Measurements from ENCODE around the gene FREM1. TPM values are rescaled to one million over a fixed set of nuclear protein-coding genes. Genes with fewer than 3 reads are reported as not detected.

FREM1 gene
- total and polyA plus RNA-seq, 2 donors, result 4.3 to 53.2 TPM

GRCh38 chr9:14704281-14704680 lies 205.9 kb downstream of the FREM1 start:
- DNase-seq (ENCODE audit: extremely low spot score), result no peak
- Histone ChIP-seq H3K4me3 (ENCODE audit: low read depth, low read length) (no peak overlapping the region), H3K27ac (ENCODE audit: low read depth) (no peak overlapping the region), H3K4me1 (ENCODE audit: insufficient read depth) (no peaks in the 10 kb centered on the region), H3K36me3 (ENCODE audit: insufficient read depth) (no peaks in the 10 kb centered on the region)
- 97% methylated on average over 3 of the region's 3 CpGs for WGBS

DNA sequence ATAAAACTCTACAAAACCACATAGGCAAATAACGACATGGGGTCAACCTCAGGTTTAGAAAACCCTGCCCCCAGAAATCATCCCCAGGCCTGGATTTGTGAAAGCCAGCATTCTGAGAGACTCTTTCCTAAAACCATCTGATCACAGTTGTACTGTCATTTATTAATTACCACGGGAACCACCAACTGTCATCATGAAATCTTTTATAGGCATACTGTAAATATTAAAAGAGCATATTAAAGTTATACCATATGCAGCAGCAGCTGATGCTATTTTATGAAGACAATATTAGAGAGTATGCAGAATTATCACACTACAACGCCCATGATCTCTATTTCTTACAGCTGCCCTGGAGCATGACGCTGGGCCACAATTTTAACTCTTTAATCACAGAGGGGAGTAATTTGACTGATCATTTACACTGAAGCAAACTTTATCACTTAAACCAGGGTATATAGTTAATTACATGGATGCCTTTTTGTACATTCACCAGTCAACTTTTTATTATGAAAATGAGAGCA lies 208.0 kb downstream of the FREM1 start:
- H3K4me3 ChIP-seq (ENCODE audit: low read depth, low read length), result no peak overlapping the region
- no peaks in the 10 kb centered on the region for H3K4me1 ChIP-seq (ENCODE audit: insufficient read depth)
- DNase-seq (ENCODE audit: extremely low spot score), result no peak
- no peak overlapping the region for H3K27ac ChIP-seq (ENCODE audit: low read depth)
- 49% methylated on average over 4 of the region's 4 CpGs for WGBS
- no peaks in the 10 kb centered on the region for H3K36me3 ChIP-seq (ENCODE audit: insufficient read depth)

DNA sequence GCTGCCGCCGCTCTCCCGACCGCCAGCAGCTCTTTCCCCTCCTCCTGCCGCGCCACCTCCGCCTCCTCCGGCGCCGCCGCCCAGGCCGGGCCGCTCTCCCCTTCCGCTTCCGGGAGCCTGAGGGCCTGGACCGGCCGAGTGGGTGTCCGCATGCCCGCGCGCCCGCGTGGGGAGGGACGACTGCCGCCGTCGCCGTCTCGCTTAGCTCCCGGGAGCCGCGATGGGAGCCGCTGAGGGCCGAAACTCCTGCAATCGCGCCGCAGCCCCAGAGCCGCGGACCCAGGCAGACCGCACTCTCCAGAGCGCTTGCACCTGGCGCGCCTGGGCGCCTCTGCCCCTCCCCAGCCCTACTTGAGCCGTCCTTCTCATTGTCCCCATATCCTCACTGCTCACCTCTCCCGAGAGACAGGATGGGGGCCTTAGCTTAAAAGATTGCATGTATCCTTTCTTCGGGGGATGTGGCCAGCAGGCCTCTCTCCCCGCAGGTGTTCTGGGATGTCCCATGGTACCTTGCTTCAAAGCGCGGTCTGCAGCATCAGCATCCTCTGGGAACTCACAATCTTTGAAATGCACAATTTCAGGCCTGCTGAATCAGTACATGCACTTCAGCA lies 216.9 kb downstream of the FREM1 start, which contains the start of gene ZDHHC21:
TSS of gene ZDHHC21 (minus strand) at position 182 of the 611 bp plus-strand sequence. CDS start 19,092 bp downstream, outside the sequence.
- no peaks in the 10 kb centered on the region for H3K36me3 ChIP-seq (ENCODE audit: insufficient read depth)
- 2% methylated on average over 49 of the region's 50 CpGs for WGBS
- peak within 1 kb of the TSS; percentile 95 for H3K4me3 ChIP-seq (ENCODE audit: low read depth, low read length)
- H3K4me1 ChIP-seq (ENCODE audit: insufficient read depth), result no peaks in the 10 kb centered on the region
- H3K27ac ChIP-seq (ENCODE audit: low read depth), result no peak within 1 kb of the TSS
- DNase-seq (ENCODE audit: extremely low spot score), result no peak

GRCh38 chr9:14692470-14693250 lies 217.6 kb downstream of the FREM1 start:
- Histone ChIP-seq H3K4me3 (ENCODE audit: low read depth, low read length) (peak overlapping the region; percentile 95), H3K36me3 (ENCODE audit: insufficient read depth) (no peaks in the 10 kb centered on the region), H3K27ac (ENCODE audit: low read depth) (no peak overlapping the region), H3K4me1 (ENCODE audit: insufficient read depth) (no peaks in the 10 kb centered on the region)
- 2% methylated on average over 35 of the region's 35 CpGs for WGBS
- DNase-seq (ENCODE audit: extremely low spot score), result no peak

- Histone ChIP-seq H3K4me1 (ENCODE audit: insufficient read depth) (no peaks in the 10 kb centered on the region), H3K4me3 (ENCODE audit: low read depth, low read length) (no peak overlapping the region), H3K27ac (ENCODE audit: low read depth) (no peak overlapping the region), H3K36me3 (ENCODE audit: insufficient read depth) (no peaks in the 10 kb centered on the region)
- WGBS, result 83% methylated on average over 7 of the region's 7 CpGs
- DNase-seq (ENCODE audit: extremely low spot score), result no peak
Observed at GRCh38 chr9:14690948-14691730, 219.1 kb downstream of the FREM1 start.

GRCh38 chr9:14687042-14687719 lies 223.0 kb downstream of the FREM1 start:
- no peak for DNase-seq (ENCODE audit: extremely low spot score)
- 84% methylated on average over 12 of the region's 12 CpGs for WGBS
- Histone ChIP-seq H3K27ac (ENCODE audit: low read depth) (no peak overlapping the region), H3K4me1 (ENCODE audit: insufficient read depth) (no peaks in the 10 kb centered on the region), H3K4me3 (ENCODE audit: low read depth, low read length) (no peak overlapping the region), H3K36me3 (ENCODE audit: insufficient read depth) (no peaks in the 10 kb centered on the region)

DNA sequence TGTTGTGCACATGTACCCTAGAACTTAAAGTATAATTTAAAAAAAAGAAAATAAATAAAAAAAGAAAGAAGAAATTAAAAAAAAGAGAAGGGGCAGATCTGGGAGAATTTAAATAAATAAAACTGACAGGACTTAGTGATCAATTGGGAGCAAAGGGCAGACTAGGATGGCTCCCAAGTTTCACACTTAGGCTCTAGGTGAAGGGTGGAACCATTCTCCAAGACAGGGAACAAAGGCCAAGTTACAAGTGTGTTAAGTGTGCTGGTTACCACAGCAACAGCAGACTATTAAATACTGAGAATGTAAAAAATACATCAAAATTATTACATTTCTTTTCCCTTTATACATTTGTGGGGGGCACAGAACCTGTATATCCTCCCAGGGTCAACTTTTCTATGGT lies 224.1 kb downstream of the FREM1 start:
- no peak for DNase-seq (ENCODE audit: extremely low spot score)

More for the DNA sequence above, 224.1 kb downstream of the FREM1 start:
- H3K4me3 ChIP-seq (ENCODE audit: low read depth, low read length), result no peak overlapping the region
- H3K27ac ChIP-seq (ENCODE audit: low read depth), result no peak overlapping the region
- H3K4me1 ChIP-seq (ENCODE audit: insufficient read depth), result no peaks in the 10 kb centered on the region
- H3K36me3 ChIP-seq (ENCODE audit: insufficient read depth), result no peaks in the 10 kb centered on the region

Small RNA genes lying within 50 kb of the gene (small RNA-seq; reads per million reads assigned to genes)
- gene RNU6-1260P, result not detected

Other genes with a start within 250 kb of the FREM1 start
- 71.0 TPM for gene ZDHHC21, start 217.0 kb downstream of the FREM1 start, total RNA-seq
- 3.2 TPM for gene ZDHHC21, start 217.0 kb downstream of the FREM1 start, polyA plus RNA-seq
- 0.74 TPM for gene CER1, start 187.7 kb downstream of the FREM1 start, total RNA-seq
- gene CER1, start 187.7 kb downstream of the FREM1 start, polyA plus RNA-seq, result not detected